ENCODE measurements around the gene PAM16.
"Not testable (repeated sequence)": the region's sequence is repeated elsewhere in the genome, so short reads cannot be mapped to it uniquely, and the experiment has no call there.

The PAM16 gene

GRCh38 chr16:4350365-4350786, 745 bp downstream of the PAM16 start:
- DNase-seq: no peak

GRCh38 chr16:4349332-4349731, 1.8 kb downstream of the PAM16 start:
- DNase-seq: no peak

GRCh38 chr16:4347765-4348509, 3.2 kb downstream of the PAM16 start:
- peak; percentile 82 for DNase-seq

- DNase-seq: peak; percentile 63
Observed at GRCh38 chr16:4347010-4347409, 4.1 kb downstream of the PAM16 start.

- DNase-seq: peak; percentile 52
Observed at GRCh38 chr16:4345836-4346781, 5.0 kb downstream of the PAM16 start.

GRCh38 chr16:4344983-4345835, 5.9 kb downstream of the PAM16 start:
- DNase-seq: no peak

GRCh38 chr16:4344300-4344982, 6.7 kb downstream of the PAM16 start:
- DNase-seq: not testable (repeated sequence)

GRCh38 chr16:4342866-4343744, 8.0 kb downstream of the PAM16 start:
- no peak for DNase-seq

DNA sequence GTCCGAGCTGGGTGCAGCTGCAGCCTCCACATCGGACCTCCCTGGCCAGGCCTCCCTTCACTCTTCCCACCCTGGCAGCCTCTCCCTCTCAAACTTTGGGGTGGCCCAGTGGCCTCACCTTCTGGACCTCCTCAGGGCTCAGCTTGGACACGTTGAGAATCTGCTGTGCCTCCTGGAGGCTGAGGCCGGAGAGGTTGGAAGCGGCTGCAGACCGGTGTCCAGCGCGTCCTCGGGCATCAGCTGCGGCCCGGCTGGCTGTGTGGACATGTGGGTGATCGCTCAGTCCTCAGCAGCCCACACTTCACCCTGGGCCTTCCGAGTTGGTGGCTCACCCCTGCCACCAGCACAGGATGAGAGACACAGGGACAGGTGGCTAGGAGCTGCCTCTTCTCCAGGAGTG, 9.9 kb downstream of the PAM16 start:
- no peak for DNase-seq

GRCh38 chr16:4340443-4340842, 10.7 kb downstream of the PAM16 start:
- DNase-seq: no peak

DNA sequence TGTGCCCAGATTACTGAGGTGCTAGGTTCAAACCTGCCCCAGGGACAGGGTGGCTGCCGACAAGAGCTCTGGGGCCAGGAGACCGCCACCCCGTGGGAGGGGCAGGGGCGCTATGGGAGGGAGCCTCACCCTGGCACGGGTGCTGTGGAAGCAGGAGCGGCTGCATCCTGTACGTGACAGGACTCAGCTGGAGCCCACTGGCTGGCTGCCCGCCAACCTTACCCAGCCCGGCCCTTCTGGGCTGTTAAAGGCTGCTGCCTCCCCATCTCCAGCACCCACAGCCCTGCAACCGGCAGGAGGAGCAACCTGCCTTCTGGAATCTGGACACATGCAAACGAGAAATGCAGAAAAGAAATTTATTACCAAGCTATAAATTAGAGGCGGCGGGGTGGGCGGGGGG, 11.2 kb downstream of the PAM16 start:
- peak; percentile 50 for DNase-seq

DNA sequence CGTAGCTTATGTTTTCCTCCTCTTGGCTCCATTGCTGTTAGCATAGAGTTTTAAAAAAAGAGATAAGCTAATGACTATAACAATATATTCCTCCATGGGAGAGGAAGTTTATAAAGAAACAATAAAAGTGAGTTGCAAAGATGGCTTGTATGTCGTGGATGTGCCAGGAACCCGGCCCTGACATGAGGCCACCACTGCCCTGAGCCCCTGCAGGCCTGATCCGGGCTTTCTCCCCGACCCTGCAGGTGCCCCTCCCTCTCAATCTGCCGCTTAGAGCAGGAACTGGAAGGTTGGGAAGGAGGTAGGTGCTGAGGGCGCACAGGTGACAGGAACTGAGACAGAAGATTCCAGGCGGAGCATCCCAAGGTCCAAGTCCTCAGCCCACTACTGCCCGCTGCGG, 11.7 kb downstream of the PAM16 start:
- no peak for DNase-seq

DNA sequence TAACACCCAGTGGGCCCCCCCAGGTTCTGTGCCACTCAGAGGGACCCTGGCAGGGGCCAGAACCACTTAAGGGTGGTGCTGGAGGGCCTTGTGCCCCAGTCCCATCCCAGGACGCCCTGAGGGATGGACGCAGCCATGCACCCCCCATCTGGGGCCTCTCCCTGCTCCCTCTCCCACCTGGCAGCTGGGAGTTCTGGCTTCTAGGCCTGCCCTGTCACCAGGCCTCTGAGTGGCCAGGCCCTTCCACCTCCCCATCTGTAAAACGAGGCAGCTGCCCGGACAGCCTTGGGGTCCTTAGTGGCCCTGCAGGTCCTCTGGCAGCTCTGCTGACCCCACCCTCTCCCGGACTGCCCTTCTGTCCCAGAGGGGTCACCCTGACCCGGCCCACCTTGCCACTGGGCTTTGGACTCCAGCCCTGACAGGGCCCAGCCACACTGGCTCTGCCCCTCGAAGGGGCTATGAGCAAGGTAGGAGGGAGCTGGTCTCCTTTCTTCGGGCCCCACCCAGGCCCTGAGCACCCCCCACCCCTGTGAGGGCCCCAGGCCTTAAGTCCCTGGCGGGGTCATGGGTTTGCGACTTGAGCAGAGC, 12.3 kb downstream of the PAM16 start:
- DNase-seq: no peak

DNA sequence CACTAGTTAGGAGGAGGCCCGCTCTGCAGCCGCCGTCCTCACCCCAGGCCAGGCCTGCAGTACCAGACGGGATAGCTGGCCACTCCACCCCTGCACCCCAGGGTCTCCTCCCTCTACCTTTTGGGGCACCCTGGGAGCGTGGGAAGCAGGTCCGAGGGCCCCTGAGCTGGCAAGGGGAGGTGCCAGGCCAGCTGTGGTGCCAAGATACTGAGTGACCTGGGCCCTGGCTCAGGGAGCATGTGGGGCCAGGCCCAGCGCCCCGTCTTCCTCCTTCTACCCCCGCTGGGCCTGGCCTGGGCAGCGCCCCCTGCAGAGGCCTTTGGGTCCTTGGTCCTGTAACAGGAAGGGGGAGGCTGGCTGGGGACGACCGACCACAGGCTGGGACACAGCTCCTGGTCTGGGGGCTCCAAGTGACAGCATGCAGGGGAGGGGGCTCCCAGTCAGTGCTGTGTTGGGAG, 13.0 kb downstream of the PAM16 start:
- no peak for DNase-seq

GRCh38 chr16:4337540-4338088, 13.5 kb downstream of the PAM16 start:
- DNase-seq: no peak

GRCh38 chr16:4336701-4337539, 14.2 kb downstream of the PAM16 start:
- DNase-seq: no peak

GRCh38 chr16:4334724-4335495, 16.2 kb downstream of the PAM16 start:
- DNase-seq: no peak

GRCh38 chr16:4333714-4334113, 17.4 kb downstream of the PAM16 start:
- DNase-seq: not testable (repeated sequence)

DNA sequence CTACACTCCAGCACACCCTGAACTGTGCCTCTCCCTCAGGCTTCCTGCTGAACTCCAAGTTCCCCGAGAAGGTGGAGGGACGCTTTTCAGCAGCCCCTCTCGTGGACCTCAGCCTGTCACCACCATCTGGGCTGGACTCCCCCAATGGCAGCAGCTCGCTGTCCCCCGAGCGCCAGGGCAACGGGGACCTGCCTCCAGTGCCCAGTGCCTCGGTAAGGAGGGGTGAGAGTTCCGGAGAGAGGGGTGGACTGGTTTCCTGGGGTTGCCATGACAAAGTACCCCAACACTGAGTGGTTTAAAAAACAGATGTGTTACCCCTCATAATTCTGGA, 17.8 kb downstream of the PAM16 start:
- DNase-seq: no peak
